HUES6 (cell line): ENCODE measurements around the gene NDUFB7.
A peak's percentile ranks its signal among the peaks of the same experiment; 100 is the strongest.
"Not testable (repeated sequence)": the region's sequence is repeated elsewhere in the genome, so short reads cannot be mapped to it uniquely, and the experiment has no call there.

Experiments used
- H3K27ac ChIP-seq: 2 replicates; pipeline ENCODE4 v1.7.0; 2013; ENCODE audit warnings: low read depth, mild to moderate bottlenecking, low read length, inconsistent platforms
- H3K27me3 ChIP-seq: 2 replicates; pipeline ENCODE4 v1.6.1; 2013; ENCODE audit warnings: low read length; ENCODE audit not compliant: control insufficient read depth, insufficient read depth
- H3K36me3 ChIP-seq: 2 replicates; pipeline ENCODE4 v1.6.1; 2013; ENCODE audit warnings: low read length; ENCODE audit not compliant: control insufficient read depth, insufficient read depth
- H3K4me1 ChIP-seq: 2 replicates; pipeline ENCODE4 v1.6.1; 2013; ENCODE audit warnings: low read length; ENCODE audit not compliant: control insufficient read depth, insufficient read depth
- H3K4me3 ChIP-seq: 2 replicates; pipeline ENCODE4 v1.5.1; 2013; ENCODE audit warnings: low read depth, low read length
- H3K9ac ChIP-seq: one replicate; pipeline ENCODE4 v1.6.1; 2013; ENCODE audit warnings: mild to moderate bottlenecking, low read length
- H3K9me3 ChIP-seq: 2 replicates; pipeline ENCODE4 v1.6.1; 2013; ENCODE audit warnings: low read depth, low read length; ENCODE audit not compliant: control insufficient read depth, insufficient read depth

Gene NDUFB7

GRCh38 chr19:14551134-14552005 is 20.5 kb downstream of the NDUFB7 start:
- H3K4me3 ChIP-seq, H3K27ac ChIP-seq, H3K27me3 ChIP-seq, H3K36me3 ChIP-seq, H3K9me3 ChIP-seq, H3K9ac ChIP-seq: not testable (repeated sequence)
- peaks cover 13% of the 10 kb centered on the region for H3K4me1 ChIP-seq

GRCh38 chr19:14550201-14550754 is 21.6 kb downstream of the NDUFB7 start:
- H3K4me3 ChIP-seq = no peak overlapping the region
- H3K9ac ChIP-seq = no peak overlapping the region
- H3K27ac ChIP-seq = no peak overlapping the region
- H3K27me3 ChIP-seq = no peaks in the 10 kb centered on the region
- H3K9me3 ChIP-seq = no peaks in the 10 kb centered on the region
- peaks cover 7% of the 10 kb centered on the region; the same call in 1 of the 2 replicates for H3K36me3 ChIP-seq
- peaks cover 13% of the 10 kb centered on the region for H3K4me1 ChIP-seq

DNA sequence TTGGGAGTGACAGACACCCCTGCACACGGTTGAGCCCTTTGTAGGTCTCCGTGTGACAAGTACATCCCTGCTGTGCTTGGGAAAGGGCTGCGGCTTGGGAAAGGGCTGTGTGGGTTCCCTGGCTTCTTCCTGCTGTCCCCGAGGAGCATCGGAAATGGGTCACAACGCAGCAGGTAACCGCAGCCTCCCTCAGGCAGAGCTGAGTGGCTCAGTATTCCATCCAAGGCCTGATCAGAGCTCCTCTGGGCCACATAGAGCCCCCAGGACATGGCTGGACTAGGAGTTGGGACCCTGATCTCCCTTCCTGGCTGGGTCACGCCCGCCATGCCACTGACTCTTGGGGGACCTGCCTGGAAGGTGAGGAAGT is 26.2 kb downstream of the NDUFB7 start:
- Histone ChIP-seq H3K36me3 (peaks cover 4% of the 10 kb centered on the region; the same call in 1 of the 2 replicates), H3K9ac (no peak overlapping the region), H3K9me3 (no peaks in the 10 kb centered on the region), H3K27me3 (no peaks in the 10 kb centered on the region), H3K27ac (no peak overlapping the region), H3K4me1 (peaks cover 9% of the 10 kb centered on the region; the same call in 1 of the 2 replicates), H3K4me3 (no peak overlapping the region)

DNA sequence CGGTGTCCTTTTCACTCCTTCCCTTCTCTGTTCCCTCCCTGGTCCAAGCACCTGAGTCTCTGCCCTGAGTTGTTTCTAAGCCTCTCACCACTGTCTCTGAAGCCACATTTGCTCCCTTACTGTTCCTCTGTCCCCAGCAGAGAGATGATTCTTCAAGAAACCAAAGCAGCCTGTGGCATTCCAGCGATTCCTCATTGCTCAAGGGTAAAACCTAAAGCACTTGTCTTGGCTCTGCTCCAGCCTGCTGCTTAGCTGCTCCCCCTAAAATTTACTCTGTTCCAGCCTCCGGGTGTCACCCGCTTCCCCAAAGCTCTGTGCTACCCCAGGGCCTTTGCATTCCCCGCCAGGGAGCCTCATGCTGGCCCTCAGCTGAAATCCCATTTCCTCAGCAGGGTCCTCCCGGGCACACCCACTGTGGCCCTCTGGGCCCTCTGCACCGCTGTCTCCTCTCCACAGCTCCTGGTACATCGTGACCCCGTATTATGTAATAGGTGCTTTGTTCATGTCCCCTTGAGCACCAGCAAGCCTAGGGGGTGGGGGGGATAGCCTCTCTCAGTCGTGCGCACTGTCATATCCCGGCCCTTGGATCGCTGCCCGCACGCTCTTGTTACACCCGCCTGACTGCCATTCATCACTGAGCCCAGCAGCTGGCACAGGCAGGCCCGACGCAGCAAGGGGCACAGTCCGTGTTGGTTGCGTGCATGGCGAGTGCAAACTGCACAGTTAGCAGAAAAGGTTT is 26.7 kb downstream of the NDUFB7 start:
- H3K4me3 ChIP-seq = no peak overlapping the region
- peaks cover 4% of the 10 kb centered on the region; the same call in 1 of the 2 replicates for H3K36me3 ChIP-seq
- peaks cover 5% of the 10 kb centered on the region; the same call in 1 of the 2 replicates for H3K4me1 ChIP-seq
- H3K27ac ChIP-seq = no peak overlapping the region
- H3K9ac ChIP-seq = no peak overlapping the region
- H3K27me3 ChIP-seq = no peaks in the 10 kb centered on the region
- no peaks in the 10 kb centered on the region for H3K9me3 ChIP-seq

DNA sequence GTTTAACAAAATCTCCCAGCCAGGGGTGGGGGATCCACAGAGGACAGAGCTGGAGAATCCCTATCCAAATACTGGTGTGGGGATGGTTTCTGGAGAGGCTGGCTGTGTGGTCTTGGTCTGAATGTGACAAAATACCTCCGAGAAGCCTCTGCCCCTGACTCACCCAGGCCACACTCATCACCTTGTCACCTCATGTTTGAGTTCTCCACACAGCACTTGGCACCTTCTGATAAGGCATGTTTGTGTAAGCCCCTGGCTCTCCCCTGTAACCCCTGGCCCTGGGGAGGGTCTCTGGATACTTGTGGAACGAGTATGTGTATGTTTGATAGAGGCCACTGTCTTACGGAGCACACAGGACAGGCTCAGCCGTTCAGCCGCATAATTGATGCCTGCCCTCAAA is 27.8 kb downstream of the NDUFB7 start:
- Histone ChIP-seq H3K4me1 (peaks cover 5% of the 10 kb centered on the region; the same call in 1 of the 2 replicates), H3K4me3 (no peak overlapping the region), H3K9me3 (no peaks in the 10 kb centered on the region), H3K36me3 (peaks cover 4% of the 10 kb centered on the region; the same call in 1 of the 2 replicates), H3K27me3 (no peaks in the 10 kb centered on the region), H3K27ac (no peak overlapping the region), H3K9ac (no peak overlapping the region)

GRCh38 chr19:14542711-14543328 is 29.0 kb downstream of the NDUFB7 start:
- no peak overlapping the region for H3K4me3 ChIP-seq
- no peaks in the 10 kb centered on the region for H3K9me3 ChIP-seq
- H3K9ac ChIP-seq = no peak overlapping the region
- H3K27ac ChIP-seq = no peak overlapping the region
- peaks cover 5% of the 10 kb centered on the region; the same call in 1 of the 2 replicates for H3K4me1 ChIP-seq
- no peaks in the 10 kb centered on the region for H3K27me3 ChIP-seq
- H3K36me3 ChIP-seq = no peaks in the 10 kb centered on the region

- not testable (repeated sequence) for H3K27me3 ChIP-seq, H3K4me1 ChIP-seq
Observed at GRCh38 chr19:14541979-14542378, 29.9 kb downstream of the NDUFB7 start.

GRCh38 chr19:14540741-14541525 is 30.9 kb downstream of the NDUFB7 start:
- no peak overlapping the region for H3K4me3 ChIP-seq
- no peak overlapping the region for H3K9ac ChIP-seq
- H3K27ac ChIP-seq = no peak overlapping the region
- H3K4me1 ChIP-seq = peaks cover 13% of the 10 kb centered on the region; the same call in 1 of the 2 replicates
- no peaks in the 10 kb centered on the region for H3K36me3 ChIP-seq
- no peaks in the 10 kb centered on the region for H3K9me3 ChIP-seq
- H3K27me3 ChIP-seq = no peaks in the 10 kb centered on the region

More at GRCh38 chr19:14541979-14542378, 29.9 kb downstream of the NDUFB7 start:
- not testable (repeated sequence) for H3K9ac ChIP-seq, H3K27ac ChIP-seq, H3K36me3 ChIP-seq, H3K9me3 ChIP-seq, H3K4me3 ChIP-seq

DNA sequence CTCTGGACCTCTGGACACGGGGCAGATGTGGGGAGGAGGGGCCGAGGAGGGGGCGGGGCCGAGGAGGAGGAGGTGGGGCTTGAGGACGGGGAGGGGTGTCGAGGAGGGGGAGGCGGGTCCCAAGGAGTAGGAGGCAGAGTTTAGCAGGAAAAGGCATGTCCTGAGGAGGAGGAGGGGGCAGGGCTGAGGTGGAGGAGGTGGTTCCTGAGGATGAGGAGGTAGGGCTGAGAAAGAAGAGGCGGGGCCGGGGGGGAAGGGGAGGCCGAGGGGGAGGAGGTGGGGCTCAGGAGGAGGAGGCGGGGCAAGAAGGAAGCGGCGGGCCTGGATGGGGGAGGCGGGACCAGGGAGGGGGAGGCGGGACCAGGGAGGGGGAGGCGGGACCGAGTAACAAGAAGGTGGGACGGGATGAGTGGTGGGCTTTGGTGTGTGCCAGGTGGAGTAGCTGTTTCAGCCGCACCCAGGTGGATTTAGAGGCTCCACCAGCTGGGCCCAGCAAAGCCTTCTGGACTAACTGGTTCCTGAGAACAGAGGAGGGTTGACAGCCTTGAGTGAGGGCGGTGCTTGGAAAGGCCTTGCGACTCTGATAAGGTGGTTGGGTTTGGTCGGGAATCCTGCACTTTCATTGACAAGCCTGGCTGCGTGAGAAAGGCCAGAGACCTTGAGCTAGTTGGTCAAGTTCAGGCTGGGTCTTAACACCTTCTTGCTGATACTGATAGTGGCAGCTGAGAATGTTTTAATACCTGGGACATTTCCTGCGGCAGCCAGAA is 34.8 kb downstream of the NDUFB7 start:
- Histone ChIP-seq H3K4me1 (peaks cover 8% of the 10 kb centered on the region; the same call in 1 of the 2 replicates), H3K9me3 (no peaks in the 10 kb centered on the region), H3K4me3 (peak overlapping the region; percentile 51), H3K36me3 (peaks cover 6% of the 10 kb centered on the region), H3K27ac (no peak overlapping the region), H3K27me3 (no peaks in the 10 kb centered on the region), H3K9ac (no peak overlapping the region)

GRCh38 chr19:14533450-14533849 is 38.4 kb downstream of the NDUFB7 start:
- Histone ChIP-seq H3K4me3 (no peak overlapping the region), H3K4me1 (peaks cover 8% of the 10 kb centered on the region; the same call in 1 of the 2 replicates), H3K27me3 (no peaks in the 10 kb centered on the region), H3K9ac (no peak overlapping the region), H3K27ac (no peak overlapping the region), H3K36me3 (peaks cover 8% of the 10 kb centered on the region), H3K9me3 (no peaks in the 10 kb centered on the region)
